GM12865 (cell line): Measurements from ENCODE around the gene PRIM1.

Experiments
- DNase-seq: peaks from one replicate; pipeline ENCODE4 v3.0.0; 2010; ENCODE audit warnings: low read depth
- H3K4me3 ChIP-seq: 2 replicates; pipeline ENCODE4 v1.5.1; 2011; ENCODE audit warnings: mild to moderate bottlenecking, low read depth, low read length, control low read depth
- CTCF ChIP-seq: IDR thresholded peaks from 2 replicates; pipeline ENCODE4 v1.5.1; 2011; ENCODE audit warnings: low read length, control low read depth, low read depth, inconsistent platforms; ENCODE audit not compliant: insufficient read depth; ENCODE audit errors: missing control alignments

Gene PRIM1

GRCh38 chr12:56772625-56773024, 20.5 kb upstream of the PRIM1 start:
- DNase-seq: no peak
- TF ChIP-seq CTCF: no peak
- no peak overlapping the region for H3K4me3 ChIP-seq

GRCh38 chr12:56769868-56770267, 17.7 kb upstream of the PRIM1 start:
- TF ChIP-seq CTCF: no peak
- no peak for DNase-seq
- no peak overlapping the region for H3K4me3 ChIP-seq

- no peak for DNase-seq
- no peak for TF ChIP-seq CTCF
- H3K4me3 ChIP-seq: no peak overlapping the region
Measured at GRCh38 chr12:56768424-56768823, 16.3 kb upstream of the PRIM1 start.

GRCh38 chr12:56766535-56766934, 14.4 kb upstream of the PRIM1 start:
- no peak for TF ChIP-seq CTCF
- no peak overlapping the region for H3K4me3 ChIP-seq
- DNase-seq: peak; percentile 72

- H3K4me3 ChIP-seq: no peak overlapping the region
- DNase-seq: no peak
- TF ChIP-seq CTCF: no peak
Measured at GRCh38 chr12:56763753-56764657, 11.9 kb upstream of the PRIM1 start.

- no peak for TF ChIP-seq CTCF
- no peak overlapping the region for H3K4me3 ChIP-seq
- no peak for DNase-seq
Measured at GRCh38 chr12:56761812-56762211, 9.7 kb upstream of the PRIM1 start.

GRCh38 chr12:56760460-56760859, 8.3 kb upstream of the PRIM1 start:
- no peak for DNase-seq
- no peak overlapping the region for H3K4me3 ChIP-seq
- no peak for TF ChIP-seq CTCF
